ENCODE data around the gene BUB3.
A peak's percentile ranks its signal among the peaks of the same experiment; 100 is the strongest.

The BUB3 gene

GRCh38 chr10:123149162-123149567 lies 5.0 kb upstream of the BUB3 start:
- H3K9ac ChIP-seq (ENCODE audit: low read length): no peak overlapping the region
- H3K4me3 ChIP-seq (ENCODE audit: low read depth, low read length): peak overlapping the region; percentile 69
- H3K27me3 ChIP-seq (ENCODE audit: control insufficient read depth, insufficient read depth, low read length): peaks cover 94% of the 10 kb centered on the region
- no peaks in the 10 kb centered on the region for H3K9me3 ChIP-seq (ENCODE audit: control insufficient read depth, insufficient read depth, low read depth, low read length)
- H3K27ac ChIP-seq (ENCODE audit: low read depth, low read length): no peak overlapping the region
- no peaks in the 10 kb centered on the region for H3K36me3 ChIP-seq (ENCODE audit: control insufficient read depth, insufficient read depth, low read length)
- peaks cover 50% of the 10 kb centered on the region for H3K4me1 ChIP-seq (ENCODE audit: control insufficient read depth, insufficient read depth, low read length)

GRCh38 chr10:123149568-123150270 lies 4.5 kb upstream of the BUB3 start:
- H3K27ac ChIP-seq (ENCODE audit: low read depth, low read length): no peak overlapping the region
- H3K4me3 ChIP-seq (ENCODE audit: low read depth, low read length): peak overlapping the region; percentile 69
- no peaks in the 10 kb centered on the region for H3K9me3 ChIP-seq (ENCODE audit: control insufficient read depth, insufficient read depth, low read depth, low read length)
- H3K36me3 ChIP-seq (ENCODE audit: control insufficient read depth, insufficient read depth, low read length): no peaks in the 10 kb centered on the region
- H3K4me1 ChIP-seq (ENCODE audit: control insufficient read depth, insufficient read depth, low read length): peaks cover 48% of the 10 kb centered on the region
- peaks cover 89% of the 10 kb centered on the region for H3K27me3 ChIP-seq (ENCODE audit: control insufficient read depth, insufficient read depth, low read length)
- peak overlapping the region; percentile 40 for H3K9ac ChIP-seq (ENCODE audit: low read length)

DNA sequence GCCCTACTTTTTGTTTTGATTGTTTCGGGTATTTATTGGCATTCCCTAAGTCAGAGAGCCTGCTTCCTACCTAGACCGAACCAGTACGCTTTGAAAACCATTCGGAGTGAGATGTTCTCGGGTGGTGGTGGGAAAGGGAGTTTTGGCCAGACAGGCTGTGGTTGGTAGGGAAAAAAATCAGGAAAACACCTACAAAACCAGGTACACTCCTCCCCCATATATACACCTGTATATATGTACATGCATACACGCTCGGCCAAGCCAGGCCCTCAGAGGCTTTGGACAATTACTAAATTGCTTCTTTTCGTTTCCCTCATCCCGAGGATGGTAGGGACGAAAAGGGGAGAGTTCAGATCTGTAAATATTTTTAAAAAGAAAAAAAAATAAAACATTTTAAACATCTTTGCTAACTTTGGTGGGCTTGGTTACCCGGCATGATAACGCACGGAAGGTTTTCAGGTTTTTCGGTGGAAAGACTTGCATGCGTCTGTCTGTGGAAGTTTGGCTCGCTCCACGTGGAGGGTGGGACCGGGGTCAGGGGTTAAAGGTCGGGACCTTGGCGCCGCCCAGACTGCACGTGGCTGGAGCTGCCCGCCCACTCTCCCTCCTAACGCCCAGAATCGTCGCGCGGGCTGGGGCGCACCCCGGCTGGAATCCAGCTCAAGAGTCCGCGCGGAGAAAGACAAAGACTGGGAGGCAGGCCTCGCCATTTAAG lies 3.8 kb upstream of the BUB3 start:
- H3K27ac ChIP-seq (ENCODE audit: low read depth, low read length): no peak overlapping the region
- H3K4me1 ChIP-seq (ENCODE audit: control insufficient read depth, insufficient read depth, low read length): peaks cover 43% of the 10 kb centered on the region
- no peaks in the 10 kb centered on the region for H3K9me3 ChIP-seq (ENCODE audit: control insufficient read depth, insufficient read depth, low read depth, low read length)
- H3K36me3 ChIP-seq (ENCODE audit: control insufficient read depth, insufficient read depth, low read length): peaks cover 5% of the 10 kb centered on the region
- peak overlapping the region; percentile 62 for H3K9ac ChIP-seq (ENCODE audit: low read length)
- H3K4me3 ChIP-seq (ENCODE audit: low read depth, low read length): peak overlapping the region; percentile 69
- peaks cover 81% of the 10 kb centered on the region for H3K27me3 ChIP-seq (ENCODE audit: control insufficient read depth, insufficient read depth, low read length)

DNA sequence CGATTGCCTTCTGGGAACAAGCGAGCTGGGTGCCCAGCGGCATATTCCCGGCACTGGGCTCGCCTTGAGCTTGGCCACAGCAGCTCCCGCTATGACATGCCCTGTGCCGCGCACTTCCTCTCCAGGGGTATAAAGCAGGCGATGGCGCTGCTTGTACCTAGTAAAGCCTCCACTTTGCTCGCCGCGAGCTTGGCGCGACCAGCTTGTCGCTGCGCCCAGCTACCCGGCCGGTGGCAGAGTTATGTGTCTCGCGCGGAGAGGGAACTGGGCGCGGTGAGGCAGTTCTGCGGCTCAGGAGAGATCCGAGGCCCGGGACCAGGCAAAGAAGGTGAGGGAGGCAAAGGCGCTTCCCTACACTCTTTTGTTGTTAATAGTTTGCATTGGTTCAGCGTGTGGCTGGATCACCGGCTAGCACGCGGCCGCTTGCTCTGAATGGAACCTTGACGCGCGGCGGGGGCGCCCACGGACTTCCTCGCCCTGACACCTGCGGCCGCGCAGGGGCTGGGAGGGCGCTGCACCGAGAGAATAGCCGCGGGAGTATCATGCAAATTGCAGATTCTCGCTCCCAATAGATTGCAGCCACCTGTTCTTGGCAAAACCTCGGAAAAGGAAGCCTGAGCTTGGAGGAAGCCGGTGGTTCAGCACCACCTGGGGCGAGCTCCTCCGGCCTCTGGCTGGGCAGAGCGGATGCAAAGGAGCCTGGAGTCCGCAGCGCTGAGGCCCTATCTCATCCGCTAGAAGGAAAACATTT lies 3.0 kb upstream of the BUB3 start:
- no peak overlapping the region for H3K27ac ChIP-seq (ENCODE audit: low read depth, low read length)
- H3K36me3 ChIP-seq (ENCODE audit: control insufficient read depth, insufficient read depth, low read length): peaks cover 12% of the 10 kb centered on the region
- H3K4me1 ChIP-seq (ENCODE audit: control insufficient read depth, insufficient read depth, low read length): peaks cover 42% of the 10 kb centered on the region
- no peaks in the 10 kb centered on the region for H3K9me3 ChIP-seq (ENCODE audit: control insufficient read depth, insufficient read depth, low read depth, low read length)
- peak overlapping the region; percentile 62 for H3K9ac ChIP-seq (ENCODE audit: low read length)
- peak overlapping the region; percentile 69 for H3K4me3 ChIP-seq (ENCODE audit: low read depth, low read length)
- H3K27me3 ChIP-seq (ENCODE audit: control insufficient read depth, insufficient read depth, low read length): peaks cover 74% of the 10 kb centered on the region

- Histone ChIP-seq H3K27me3 (ENCODE audit: control insufficient read depth, insufficient read depth, low read length) (peaks cover 68% of the 10 kb centered on the region), H3K9ac (ENCODE audit: low read length) (no peak overlapping the region), H3K4me1 (ENCODE audit: control insufficient read depth, insufficient read depth, low read length) (peaks cover 38% of the 10 kb centered on the region)
These were observed 2.5 kb upstream of the BUB3 start for GRCh38 chr10:123151737-123152135.

GRCh38 chr10:123153486-123154091 lies 613 bp upstream of the BUB3 start:
- no peak overlapping the region for H3K9ac ChIP-seq (ENCODE audit: low read length)
- H3K27me3 ChIP-seq (ENCODE audit: control insufficient read depth, insufficient read depth, low read length): peaks cover 50% of the 10 kb centered on the region
- H3K36me3 ChIP-seq (ENCODE audit: control insufficient read depth, insufficient read depth, low read length): peaks cover 37% of the 10 kb centered on the region
- peaks cover 33% of the 10 kb centered on the region for H3K4me1 ChIP-seq (ENCODE audit: control insufficient read depth, insufficient read depth, low read length)
- H3K9me3 ChIP-seq (ENCODE audit: control insufficient read depth, insufficient read depth, low read depth, low read length): no peaks in the 10 kb centered on the region
- no peak overlapping the region for H3K4me3 ChIP-seq (ENCODE audit: low read depth, low read length)
- no peak overlapping the region for H3K27ac ChIP-seq (ENCODE audit: low read depth, low read length)

More at GRCh38 chr10:123151737-123152135, 2.5 kb upstream of the BUB3 start:
- no peaks in the 10 kb centered on the region for H3K9me3 ChIP-seq (ENCODE audit: control insufficient read depth, insufficient read depth, low read depth, low read length)
- peak overlapping the region; percentile 69 for H3K4me3 ChIP-seq (ENCODE audit: low read depth, low read length)
- H3K27ac ChIP-seq (ENCODE audit: low read depth, low read length): no peak overlapping the region
- H3K36me3 ChIP-seq (ENCODE audit: control insufficient read depth, insufficient read depth, low read length): peaks cover 18% of the 10 kb centered on the region

GRCh38 chr10:123154711-123155505 lies 706 bp downstream of the BUB3 start:
- Histone ChIP-seq H3K4me1 (ENCODE audit: control insufficient read depth, insufficient read depth, low read length) (peaks cover 29% of the 10 kb centered on the region), H3K4me3 (ENCODE audit: low read depth, low read length) (peak overlapping the region; percentile 89), H3K9me3 (ENCODE audit: control insufficient read depth, insufficient read depth, low read depth, low read length) (no peaks in the 10 kb centered on the region), H3K27me3 (ENCODE audit: control insufficient read depth, insufficient read depth, low read length) (peaks cover 37% of the 10 kb centered on the region), H3K36me3 (ENCODE audit: control insufficient read depth, insufficient read depth, low read length) (peaks cover 47% of the 10 kb centered on the region), H3K9ac (ENCODE audit: low read length) (peak overlapping the region; percentile 96), H3K27ac (ENCODE audit: low read depth, low read length) (peak overlapping the region; percentile 70; the same call in 1 of the 2 replicates)

GRCh38 chr10:123156078-123156477 lies 1.9 kb downstream of the BUB3 start:
- H3K4me3 ChIP-seq (ENCODE audit: low read depth, low read length): peak overlapping the region; percentile 89; the same call in 1 of the 2 replicates

GRCh38 chr10:123157210-123157609 lies 3.0 kb downstream of the BUB3 start:
- no peak overlapping the region for H3K9ac ChIP-seq (ENCODE audit: low read length)
- H3K4me3 ChIP-seq (ENCODE audit: low read depth, low read length): no peak overlapping the region
- peaks cover 12% of the 10 kb centered on the region; the same call in 1 of the 2 replicates for H3K4me1 ChIP-seq (ENCODE audit: control insufficient read depth, insufficient read depth, low read length)
- H3K36me3 ChIP-seq (ENCODE audit: control insufficient read depth, insufficient read depth, low read length): peaks cover 68% of the 10 kb centered on the region
- H3K27me3 ChIP-seq (ENCODE audit: control insufficient read depth, insufficient read depth, low read length): peaks cover 14% of the 10 kb centered on the region
- no peak overlapping the region for H3K27ac ChIP-seq (ENCODE audit: low read depth, low read length)
- no peaks in the 10 kb centered on the region for H3K9me3 ChIP-seq (ENCODE audit: control insufficient read depth, insufficient read depth, low read depth, low read length)

More at GRCh38 chr10:123156078-123156477, 1.9 kb downstream of the BUB3 start:
- Histone ChIP-seq H3K27me3 (ENCODE audit: control insufficient read depth, insufficient read depth, low read length) (peaks cover 25% of the 10 kb centered on the region), H3K36me3 (ENCODE audit: control insufficient read depth, insufficient read depth, low read length) (peaks cover 58% of the 10 kb centered on the region), H3K9me3 (ENCODE audit: control insufficient read depth, insufficient read depth, low read depth, low read length) (no peaks in the 10 kb centered on the region), H3K4me1 (ENCODE audit: control insufficient read depth, insufficient read depth, low read length) (peaks cover 18% of the 10 kb centered on the region), H3K27ac (ENCODE audit: low read depth, low read length) (no peak overlapping the region), H3K9ac (ENCODE audit: low read length) (no peak overlapping the region)

DNA sequence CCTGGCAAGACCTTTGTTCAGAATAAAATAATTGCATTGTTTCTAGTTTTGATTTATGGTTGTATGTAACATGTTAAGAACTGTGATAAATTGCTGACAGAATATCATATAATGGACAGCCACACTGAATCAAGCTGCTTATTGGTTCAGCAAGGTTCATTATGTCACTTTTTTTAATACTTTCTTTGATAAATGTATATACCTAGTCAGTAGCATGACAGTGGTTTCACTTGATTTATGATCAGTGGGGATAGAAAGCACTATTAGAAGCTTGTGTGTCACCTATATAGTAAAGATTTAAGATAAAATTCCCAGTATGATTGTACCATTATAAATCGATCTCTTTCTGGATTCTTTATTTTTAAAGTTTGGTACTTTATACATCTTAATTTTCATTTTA lies 4.5 kb downstream of the BUB3 start:
- Histone ChIP-seq H3K36me3 (ENCODE audit: control insufficient read depth, insufficient read depth, low read length) (peaks cover 83% of the 10 kb centered on the region), H3K4me3 (ENCODE audit: low read depth, low read length) (no peak overlapping the region), H3K27ac (ENCODE audit: low read depth, low read length) (no peak overlapping the region), H3K9ac (ENCODE audit: low read length) (no peak overlapping the region), H3K9me3 (ENCODE audit: control insufficient read depth, insufficient read depth, low read depth, low read length) (no peaks in the 10 kb centered on the region), H3K27me3 (ENCODE audit: control insufficient read depth, insufficient read depth, low read length) (no peaks in the 10 kb centered on the region), H3K4me1 (ENCODE audit: control insufficient read depth, insufficient read depth, low read length) (peaks cover 9% of the 10 kb centered on the region; the same call in 1 of the 2 replicates)
